Colonic mucosa (tissue), 4 donors: Measurements from ENCODE around the gene BANF1. TPM values are rescaled to one million over a fixed set of nuclear protein-coding genes. Genes with fewer than 3 reads are reported as not detected.

Experiments
- DNase-seq: peaks from one replicate; pipeline ENCODE4 v3.0.0-alpha.2; 2020
- H3K27ac ChIP-seq: fragments of 200-600 bp; one replicate; pipeline ENCODE4 v1.8.0; 2021
- H3K27me3 ChIP-seq: fragments of 200-600 bp; one replicate; pipeline ENCODE4 v1.8.0; 2021
- H3K36me3 ChIP-seq: fragments of 200-600 bp; one replicate; pipeline ENCODE4 v1.8.0; 2021
- H3K4me1 ChIP-seq: fragments of 200-600 bp; one replicate; pipeline ENCODE4 v1.8.0; 2021; ENCODE audit warnings: mild to moderate bottlenecking
- H3K4me3 ChIP-seq: fragments of 200-600 bp; one replicate; pipeline ENCODE4 v1.8.0; 2021
- H3K9ac ChIP-seq, 2 donors: one replicate each; pipeline ENCODE4 v1.7.0; 2013; ENCODE audit warnings: control low read depth in 2 of 2, low read depth in 2 of 2, low read length in 2 of 2
- H3K9me3 ChIP-seq: fragments of 200-600 bp; one replicate; pipeline ENCODE4 v1.8.0; 2021
- CTCF ChIP-seq: fragments of 200-600 bp; IDR thresholded peaks from one replicate; pipeline ENCODE4 v1.8.0; 2022; ENCODE audit warnings: antibody characterized with exemption, mild to moderate bottlenecking
- intact Hi-C: fragments of 100-400 bp; cut with DNase I; formaldehyde crosslinking; loops from one replicate; pipeline ENCODE4 v1.14.1; 2022
- total RNA-seq, 2 donors: library from RNA; stranded (reverse); fragmentation: NEBNext Ultra II Directional in 1 of 2; extraction: Animal tissue kit (Norgen Biotek cat#: 25700) in 1 of 2; gene quantifications; one replicate each; pipeline ENCODE4 v1.2.1, GENCODE V29; 2021
- donor health status: healthy.
- donor health status: DM: no; HTN: no; CAD: no.
- donor health status: DM: no; HTN: no; CAD: no.

The BANF1 gene
- total RNA-seq, 2 donors from 2014 or later, result 128 to 231 TPM

DNA sequence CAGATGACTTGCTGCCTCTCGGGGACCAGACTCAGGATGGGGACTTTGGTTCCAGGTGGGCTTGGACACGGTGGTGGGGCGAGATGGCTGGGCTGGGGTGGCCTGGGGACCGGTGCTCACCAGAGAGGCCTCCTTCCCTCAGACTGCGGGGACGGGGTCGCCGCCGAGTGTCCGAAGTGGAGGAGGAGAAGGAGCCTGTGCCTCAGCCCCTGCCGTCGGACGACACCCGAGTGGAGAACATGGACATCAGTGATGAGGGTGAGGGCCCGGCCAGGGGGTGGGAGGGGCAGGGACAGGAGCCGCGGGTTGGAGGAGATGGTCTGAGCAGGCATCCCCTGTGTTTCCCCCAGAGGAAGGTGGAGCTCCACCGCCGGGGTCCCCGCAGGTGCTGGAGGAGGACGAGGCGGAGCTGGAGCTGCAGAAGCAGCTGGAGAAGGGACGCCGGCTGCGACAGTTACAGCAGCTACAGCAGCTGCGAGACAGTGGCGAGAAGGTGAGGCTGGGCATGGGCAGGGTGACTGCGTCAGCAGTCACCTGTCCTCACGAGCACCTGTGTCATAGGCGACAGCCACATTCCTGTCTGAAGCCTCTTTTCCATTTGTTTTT, 34.9 kb upstream of the BANF1 start:
- H3K4me1 ChIP-seq, result peaks cover 10% of the 10 kb centered on the region
- peaks cover 29% of the 10 kb centered on the region for H3K36me3 ChIP-seq
- DNase-seq, result no peak
- H3K9ac ChIP-seq, result no peak overlapping the region
- TF ChIP-seq CTCF, result no peak
- intact Hi-C loops, result no loop called here
- no peaks in the 10 kb centered on the region for H3K27me3 ChIP-seq
- H3K4me3 ChIP-seq, result no peak overlapping the region
- no peak overlapping the region for H3K27ac ChIP-seq
- no peaks in the 10 kb centered on the region for H3K9me3 ChIP-seq

GRCh38 chr11:65968600-65969482, 33.5 kb upstream of the BANF1 start:
- no peak overlapping the region for H3K27ac ChIP-seq
- H3K9ac ChIP-seq, result no peak overlapping the region
- H3K9me3 ChIP-seq, result no peaks in the 10 kb centered on the region
- no peak for DNase-seq
- intact Hi-C loops, result no loop called here
- no peak for TF ChIP-seq CTCF
- H3K4me1 ChIP-seq, result no peaks in the 10 kb centered on the region
- H3K36me3 ChIP-seq, result peaks cover 29% of the 10 kb centered on the region
- H3K4me3 ChIP-seq, result no peak overlapping the region
- H3K27me3 ChIP-seq, result no peaks in the 10 kb centered on the region

DNA sequence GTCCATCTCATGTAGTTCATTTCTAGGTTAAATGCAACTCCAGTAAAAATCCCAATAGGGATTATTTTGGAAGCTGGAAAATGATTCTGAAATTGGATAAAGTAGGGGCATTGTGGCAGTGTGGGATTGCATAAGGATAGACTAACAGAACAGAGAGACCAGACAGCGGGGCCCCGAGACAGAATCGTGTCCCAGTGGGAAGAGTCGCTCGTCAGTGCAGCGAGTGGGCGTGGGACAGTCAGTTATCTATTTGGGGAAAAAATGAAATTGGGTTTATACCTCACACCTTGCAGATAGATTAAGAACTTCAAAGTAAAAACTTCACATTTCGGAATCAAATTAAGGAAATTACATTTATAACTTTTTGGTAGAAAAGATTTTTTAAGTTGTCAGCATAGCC, 30.2 kb upstream of the BANF1 start:
- H3K27me3 ChIP-seq, result no peaks in the 10 kb centered on the region
- no peak overlapping the region for H3K4me3 ChIP-seq
- no peaks in the 10 kb centered on the region for H3K9me3 ChIP-seq
- no peak for DNase-seq
- H3K4me1 ChIP-seq, result no peaks in the 10 kb centered on the region
- no peak overlapping the region for H3K9ac ChIP-seq
- intact Hi-C loops, result no loop called here
- no peak overlapping the region for H3K27ac ChIP-seq
- TF ChIP-seq CTCF, result no peak
- peaks cover 6% of the 10 kb centered on the region for H3K36me3 ChIP-seq

GRCh38 chr11:65973439-65974110, 28.7 kb upstream of the BANF1 start:
- Histone ChIP-seq H3K36me3 (peaks cover 13% of the 10 kb centered on the region), H3K9ac (no peak overlapping the region), H3K27me3 (no peaks in the 10 kb centered on the region), H3K9me3 (no peaks in the 10 kb centered on the region), H3K27ac (no peak overlapping the region), H3K4me3 (no peak overlapping the region), H3K4me1 (no peaks in the 10 kb centered on the region)
- intact Hi-C loops, result no loop called here
- no peak for TF ChIP-seq CTCF
- DNase-seq, result no peak

DNA sequence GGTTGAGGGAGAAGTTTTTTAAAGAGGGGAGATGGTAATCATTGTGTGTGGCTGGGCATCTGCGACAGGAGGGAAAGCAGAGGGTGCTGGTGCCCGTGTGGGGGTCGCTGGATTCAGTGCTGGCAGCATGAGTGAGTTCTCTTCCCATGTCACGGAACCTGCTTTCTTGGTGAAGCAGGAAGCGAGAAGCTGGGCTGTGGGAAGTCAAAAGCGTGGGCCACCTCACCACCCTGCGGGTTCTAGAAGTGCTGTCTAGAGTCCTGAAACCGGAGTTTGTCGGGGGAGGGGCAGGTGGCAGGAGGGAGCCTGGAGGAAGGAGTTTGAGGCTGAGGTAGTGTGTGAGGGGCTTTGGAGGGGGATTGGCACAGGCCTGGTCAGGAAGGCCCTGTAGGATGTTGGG, 26.5 kb upstream of the BANF1 start:
- H3K36me3 ChIP-seq, result peaks cover 13% of the 10 kb centered on the region
- no peak for DNase-seq

More for the DNA sequence above, 26.5 kb upstream of the BANF1 start:
- intact Hi-C loops, result no loop called here
- Histone ChIP-seq H3K27ac (no peak overlapping the region), H3K4me3 (no peak overlapping the region), H3K27me3 (no peaks in the 10 kb centered on the region), H3K4me1 (no peaks in the 10 kb centered on the region), H3K9me3 (no peaks in the 10 kb centered on the region), H3K9ac (no peak overlapping the region)
- TF ChIP-seq CTCF, result no peak
